GM18861 (cell line): Measurements from ENCODE around the gene ANGEL1.

ENCODE experiments used
- ATAC-seq: cut with Tn5 transposase; IDR thresholded peaks from one replicate; pipeline ENCODE4 v1.9.1; 2021; ENCODE audit not compliant: unreplicated experiment

Gene ANGEL1

DNA sequence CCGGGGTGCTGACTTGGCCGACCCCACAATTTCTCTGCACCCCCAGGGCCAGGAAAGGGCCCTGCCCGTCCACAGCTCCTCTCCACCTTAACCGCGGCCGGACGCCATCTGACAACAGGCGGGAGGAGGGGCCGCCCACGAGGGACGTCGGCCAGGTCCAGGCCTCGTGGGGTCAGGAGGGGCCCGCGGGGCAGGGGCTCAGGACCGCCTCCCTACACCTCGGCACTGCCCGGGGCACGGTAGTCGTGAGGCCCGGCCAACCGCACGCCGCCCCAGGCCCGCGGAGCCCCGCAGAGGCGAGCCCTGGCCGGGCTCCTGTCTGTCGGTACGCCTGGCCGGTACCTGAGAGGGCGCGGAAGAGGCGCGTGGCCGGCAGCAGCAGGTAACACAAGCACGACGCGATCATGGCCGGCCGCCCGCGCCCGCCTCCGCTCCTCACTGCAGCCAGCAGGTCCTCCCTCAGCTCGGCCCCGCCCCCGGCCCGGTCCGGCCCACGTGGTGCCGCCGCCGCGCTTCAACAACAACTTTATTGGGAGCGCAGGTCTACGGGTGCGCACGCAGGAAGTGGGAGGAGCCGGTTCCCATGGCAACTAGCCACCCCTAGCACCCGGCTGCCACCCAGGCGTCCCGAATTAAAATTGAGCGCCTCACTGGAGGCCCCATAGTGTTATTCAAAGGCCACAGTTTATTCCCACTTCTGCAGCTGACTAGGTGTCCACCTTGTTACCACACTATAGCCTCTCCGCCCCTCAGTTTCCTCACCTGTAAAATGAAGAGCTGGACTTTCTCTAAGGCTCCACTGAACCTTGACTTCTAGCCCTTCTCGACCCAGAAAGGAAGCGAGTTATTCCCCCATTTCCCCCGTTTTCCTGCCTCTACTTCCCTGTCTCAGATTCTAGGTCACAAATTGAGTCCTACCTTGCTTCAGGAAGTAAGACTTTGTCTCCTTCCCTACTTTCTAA, at the start of gene ANGEL1:
TSS of gene ANGEL1 (minus strand) at position 461 of the 962 bp plus-strand sequence. CDS start at position 406, 55 bp downstream.
- peak; percentile 60 for ATAC-seq

- ATAC-seq: no peak
These were observed 49.0 kb upstream of the ANGEL1 start for GRCh38 chr14:76861574-76862255.

GRCh38 chr14:76856769-76857168, 44.1 kb upstream of the ANGEL1 start:
- no peak for ATAC-seq

DNA sequence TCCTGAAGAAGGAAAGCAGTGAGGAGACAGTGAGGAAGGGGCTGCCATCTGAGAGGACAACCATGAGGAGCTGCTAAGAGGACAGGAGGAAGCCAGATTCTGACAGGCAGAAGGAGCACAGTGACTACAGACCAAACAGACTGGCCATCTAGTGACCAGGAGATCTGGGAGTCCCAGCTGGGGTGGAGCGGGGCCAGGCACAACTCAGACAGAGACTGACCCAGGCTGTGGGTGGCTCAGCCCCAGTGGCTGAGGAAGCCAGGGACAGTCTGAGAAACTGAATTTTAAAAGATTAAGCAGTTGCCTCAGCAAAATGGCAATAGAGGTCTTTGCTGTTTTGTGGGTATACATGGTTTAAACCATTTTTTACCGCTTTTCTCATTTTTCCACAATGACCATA, 42.4 kb upstream of the ANGEL1 start:
- ATAC-seq: no peak

DNA sequence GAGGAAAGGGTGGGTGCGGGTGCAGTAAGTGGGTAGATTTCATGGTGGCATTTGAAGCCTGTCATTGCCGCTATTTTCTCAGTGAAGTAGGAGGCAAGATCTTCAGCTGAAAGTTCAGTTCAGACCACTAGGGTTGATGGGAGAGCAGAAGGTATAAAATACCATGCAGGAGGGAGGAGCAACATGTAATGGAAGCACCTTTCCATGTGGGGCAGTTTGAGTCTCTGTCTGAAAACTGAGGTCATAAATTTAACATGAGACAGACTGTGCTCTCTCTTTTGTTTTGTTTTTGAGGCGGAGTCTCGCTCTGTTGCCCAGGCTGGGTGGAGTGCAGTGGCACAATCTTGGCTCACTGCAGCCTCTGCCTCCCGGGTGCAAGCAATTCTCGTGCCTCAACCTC, 36.2 kb upstream of the ANGEL1 start:
- ATAC-seq: no peak

GRCh38 chr14:76846331-76847047, 33.8 kb upstream of the ANGEL1 start:
- no peak for ATAC-seq

GRCh38 chr14:76844223-76844622, 31.5 kb upstream of the ANGEL1 start:
- no peak for ATAC-seq

GRCh38 chr14:76842414-76842813, 29.7 kb upstream of the ANGEL1 start:
- no peak for ATAC-seq

GRCh38 chr14:76837524-76837923, 24.8 kb upstream of the ANGEL1 start:
- ATAC-seq: no peak

GRCh38 chr14:76836029-76836630, 23.4 kb upstream of the ANGEL1 start:
- ATAC-seq: no peak

DNA sequence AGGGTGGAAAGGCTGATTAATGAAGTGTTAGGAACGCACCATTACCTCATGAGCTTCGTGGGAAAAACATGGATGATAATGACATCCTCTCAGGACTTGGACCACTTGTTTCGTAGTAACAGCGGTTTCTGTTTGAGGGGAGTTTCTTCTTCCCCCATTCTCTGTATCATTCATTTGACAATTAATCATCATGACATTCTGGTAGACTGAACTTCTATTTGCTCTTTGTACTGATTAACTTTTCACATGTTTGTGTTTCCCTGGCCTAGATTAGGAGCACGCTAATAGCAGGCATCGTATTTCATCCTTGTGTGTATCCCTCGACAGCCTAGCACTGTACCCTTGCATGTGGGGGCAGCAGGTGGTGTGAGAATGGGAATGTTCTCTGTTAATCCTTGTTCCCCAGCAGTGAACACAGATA, 21.6 kb upstream of the ANGEL1 start:
- no peak for ATAC-seq

GRCh38 chr14:76833011-76833410, 20.3 kb upstream of the ANGEL1 start:
- ATAC-seq: no peak

GRCh38 chr14:76832503-76832988, 19.9 kb upstream of the ANGEL1 start:
- no peak for ATAC-seq

DNA sequence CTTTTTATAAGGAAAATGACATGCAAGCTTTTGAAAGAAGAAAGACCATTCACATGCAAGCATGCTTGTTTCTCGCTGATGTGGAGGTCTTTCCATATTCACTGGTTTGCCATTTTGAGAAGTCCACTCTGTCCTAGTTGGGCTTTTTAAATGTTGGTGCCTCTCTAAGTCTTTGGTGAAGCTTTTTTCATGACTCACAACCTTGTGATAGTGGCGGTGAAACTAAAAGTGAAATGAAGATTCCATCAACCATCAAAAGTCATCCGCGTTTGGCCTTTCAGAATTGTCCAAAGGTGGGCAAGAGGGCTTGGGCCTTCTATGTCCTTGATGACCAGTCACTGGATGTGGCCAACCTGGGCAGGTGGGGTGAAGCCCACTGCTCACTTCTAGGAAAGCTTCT, 17.9 kb upstream of the ANGEL1 start:
- no peak for ATAC-seq

DNA sequence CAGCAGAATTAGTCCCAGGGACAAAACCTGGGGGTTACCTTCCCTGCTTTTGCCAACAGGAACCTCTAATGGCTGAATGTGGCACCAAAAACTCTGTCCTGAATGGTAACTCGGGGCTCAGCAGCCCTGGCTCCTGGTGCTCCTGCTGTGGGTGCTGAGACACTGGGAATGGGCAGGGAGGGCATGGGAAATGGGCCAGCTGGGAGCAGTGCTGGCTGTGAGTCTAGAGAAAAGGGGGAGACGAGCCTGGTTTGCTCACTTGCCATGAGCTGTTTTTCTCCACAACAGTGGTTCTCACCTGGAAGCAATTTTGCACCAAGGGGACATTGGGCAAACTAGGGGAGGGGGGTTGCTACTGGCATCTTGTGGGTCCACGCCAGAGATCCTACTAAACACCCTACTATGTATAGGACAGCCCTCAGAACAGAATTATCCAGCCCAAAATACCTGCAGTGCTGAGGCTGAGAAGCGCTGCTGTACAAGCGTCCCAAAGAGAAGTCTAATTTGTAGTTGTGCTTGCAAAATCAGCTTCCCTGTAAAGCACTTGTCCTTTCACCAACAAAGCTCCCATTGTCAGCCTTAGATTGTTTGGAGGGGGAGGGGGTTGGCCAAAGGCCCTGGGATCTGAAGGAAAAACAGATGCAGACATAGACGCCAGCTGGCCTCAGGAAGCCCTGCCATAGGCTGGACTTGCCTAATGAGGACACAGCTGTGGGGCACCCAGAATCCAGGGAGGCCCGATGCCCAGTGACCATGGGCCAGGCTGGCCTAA, 17.2 kb upstream of the ANGEL1 start:
- ATAC-seq: no peak

- no peak for ATAC-seq
These were observed 16.3 kb upstream of the ANGEL1 start for GRCh38 chr14:76829013-76829365.

- ATAC-seq: no peak
These were observed 15.8 kb upstream of the ANGEL1 start for GRCh38 chr14:76828339-76829012.

- ATAC-seq: no peak
These were observed 15.1 kb upstream of the ANGEL1 start for GRCh38 chr14:76827696-76828296.

DNA sequence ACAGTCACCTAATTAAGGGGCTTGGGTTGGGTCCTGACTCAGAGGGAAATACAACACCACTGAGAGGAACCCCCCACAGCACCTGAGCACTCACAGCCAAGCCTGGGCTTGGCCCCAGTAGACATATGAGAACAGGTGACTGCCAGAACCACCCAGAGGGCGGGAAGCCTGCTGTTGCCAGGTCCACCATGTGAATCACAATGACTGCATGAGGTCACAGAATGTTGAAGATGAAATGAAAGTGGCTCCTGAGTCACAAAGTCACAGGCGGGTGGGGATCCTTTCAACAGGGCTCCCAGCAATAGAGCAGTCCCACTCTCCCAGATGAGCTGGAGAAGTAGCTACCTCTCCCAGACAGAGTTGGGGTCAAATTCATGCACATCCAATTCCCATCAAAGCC, 13.4 kb upstream of the ANGEL1 start, which contains the start of gene LRRC74A:
TSS of gene LRRC74A (plus strand) at position 287 of the 400 bp plus-strand sequence. CDS start 290 bp downstream, outside the sequence.
- no peak for ATAC-seq
